HG02885 (cell line): Measurements from ENCODE around the gene TMED6.

ENCODE experiments used
- ATAC-seq: cut with Tn5 transposase; IDR thresholded peaks from one replicate; pipeline ENCODE4 v1.9.1; 2021; ENCODE audit warnings: mild to moderate bottlenecking; ENCODE audit not compliant: unreplicated experiment, poor library complexity

Gene TMED6

GRCh38 chr16:69351309-69352027 lies at the start of gene TMED6:
TSS of gene TMED6 (minus strand) at chr16:69351786. CDS start at chr16:69351753, 33 bp downstream.
- no peak for ATAC-seq

- no peak for ATAC-seq
Observed at GRCh38 chr16:69399361-69399760, 47.8 kb upstream of the TMED6 start.

GRCh38 chr16:69397821-69398521 lies 46.4 kb upstream of the TMED6 start:
- ATAC-seq = no peak

GRCh38 chr16:69396187-69397061 lies 44.8 kb upstream of the TMED6 start:
- ATAC-seq = no peak

- no peak for ATAC-seq
Observed at GRCh38 chr16:69395859-69396186, 44.2 kb upstream of the TMED6 start.

- ATAC-seq = no peak
Observed at GRCh38 chr16:69393898-69394849, 42.6 kb upstream of the TMED6 start.

- ATAC-seq = no peak
Observed at GRCh38 chr16:69386596-69386995, 35.0 kb upstream of the TMED6 start.

GRCh38 chr16:69384974-69385373 lies 33.4 kb upstream of the TMED6 start:
- ATAC-seq = no peak

- ATAC-seq = no peak
Observed at GRCh38 chr16:69382421-69382820, 30.8 kb upstream of the TMED6 start.

- no peak for ATAC-seq
Observed at GRCh38 chr16:69381231-69381630, 29.6 kb upstream of the TMED6 start.

GRCh38 chr16:69378760-69379159 lies 27.2 kb upstream of the TMED6 start:
- no peak for ATAC-seq

- no peak for ATAC-seq
Observed at GRCh38 chr16:69378036-69378435, 26.4 kb upstream of the TMED6 start.

- ATAC-seq = no peak
Observed at GRCh38 chr16:69376393-69377059, 24.9 kb upstream of the TMED6 start.

GRCh38 chr16:69373019-69373418 lies 21.4 kb upstream of the TMED6 start:
- ATAC-seq = no peak

- ATAC-seq = no peak
Observed at GRCh38 chr16:69371564-69371963, 20.0 kb upstream of the TMED6 start.

- ATAC-seq = no peak
Observed at GRCh38 chr16:69368866-69369265, 17.3 kb upstream of the TMED6 start.

GRCh38 chr16:69367980-69368379 lies 16.4 kb upstream of the TMED6 start:
- ATAC-seq = no peak

GRCh38 chr16:69366431-69366830 lies 14.8 kb upstream of the TMED6 start:
- ATAC-seq = no peak

GRCh38 chr16:69365901-69366300 lies 14.3 kb upstream of the TMED6 start:
- no peak for ATAC-seq
